HT-29 (cell line): Measurements from ENCODE around the gene TSPAN9. TPM values are rescaled to one million over a fixed set of nuclear protein-coding genes. Genes with fewer than 3 reads are reported as not detected.
"Not testable (repeated sequence)": the region's sequence is repeated elsewhere in the genome, so short reads cannot be mapped to it uniquely, and the experiment has no call there.

ENCODE experiments used
- DNase-seq: peaks from one replicate; pipeline ENCODE4 v3.0.0-alpha.2; 2015; ENCODE audit warnings: low spot score
- total RNA-seq: library from RNA; depleted of rRNA; stranded (reverse); fragments of >200 nt; shearing (Covaris generic); gene quantifications from 2 replicates; pipeline ENCODE4 v1.2.3, GENCODE V29; 2014

TSPAN9 gene
- total RNA-seq, 1 experiment from 2014 or later, result 11.3 TPM

GRCh38 chr12:3044141-3044630 lies 33.0 kb upstream of the TSPAN9 start:
- no peak for DNase-seq

- DNase-seq, result no peak
These were observed 31.7 kb upstream of the TSPAN9 start for GRCh38 chr12:3045494-3045893.

- no peak for DNase-seq
These were observed 31.2 kb upstream of the TSPAN9 start for GRCh38 chr12:3045989-3046388.

GRCh38 chr12:3046441-3047200 lies 30.6 kb upstream of the TSPAN9 start:
- DNase-seq, result no peak

- no peak for DNase-seq
These were observed 29.2 kb upstream of the TSPAN9 start for GRCh38 chr12:3047961-3048360.

GRCh38 chr12:3048540-3048939 lies 28.6 kb upstream of the TSPAN9 start:
- DNase-seq, result no peak

- DNase-seq, result no peak
These were observed 28.0 kb upstream of the TSPAN9 start for GRCh38 chr12:3049176-3049575.

- no peak for DNase-seq
These were observed 27.4 kb upstream of the TSPAN9 start for GRCh38 chr12:3049611-3050249.

- DNase-seq, result no peak
These were observed 22.8 kb upstream of the TSPAN9 start for GRCh38 chr12:3054374-3054773.

GRCh38 chr12:3055026-3055703 lies 22.0 kb upstream of the TSPAN9 start:
- no peak for DNase-seq

- no peak for DNase-seq
These were observed 21.3 kb upstream of the TSPAN9 start for GRCh38 chr12:3055704-3056467.

GRCh38 chr12:3061059-3061458 lies 16.1 kb upstream of the TSPAN9 start:
- no peak for DNase-seq

GRCh38 chr12:3061501-3062215 lies 15.5 kb upstream of the TSPAN9 start:
- DNase-seq, result no peak

- DNase-seq, result no peak
These were observed 11.9 kb upstream of the TSPAN9 start for GRCh38 chr12:3065300-3065699.

GRCh38 chr12:3065846-3066245 lies 11.3 kb upstream of the TSPAN9 start:
- not testable (repeated sequence) for DNase-seq

- no peak for DNase-seq
These were observed 7.5 kb upstream of the TSPAN9 start for GRCh38 chr12:3069714-3070113.

GRCh38 chr12:3071107-3071506 lies 6.1 kb upstream of the TSPAN9 start:
- DNase-seq, result no peak

- no peak for DNase-seq
These were observed 5.5 kb upstream of the TSPAN9 start for GRCh38 chr12:3071710-3072109.

GRCh38 chr12:3073438-3074250 lies 3.5 kb upstream of the TSPAN9 start:
- peak; percentile 85 for DNase-seq

GRCh38 chr12:3075315-3075714 lies 1.9 kb upstream of the TSPAN9 start:
- no peak for DNase-seq
